ENCODE data around the gene CAPN13. TPM values are rescaled to one million over a fixed set of nuclear protein-coding genes. Genes with fewer than 3 reads are reported as not detected.

CAPN13 gene
- total and polyA plus RNA-seq, 10 of the 15 experiments (the other 5 are each of a cell fraction or from before 2014, with no cell fraction given), result 0.03 to 0.10 (median 0.06) TPM; not detected in 7

DNA sequence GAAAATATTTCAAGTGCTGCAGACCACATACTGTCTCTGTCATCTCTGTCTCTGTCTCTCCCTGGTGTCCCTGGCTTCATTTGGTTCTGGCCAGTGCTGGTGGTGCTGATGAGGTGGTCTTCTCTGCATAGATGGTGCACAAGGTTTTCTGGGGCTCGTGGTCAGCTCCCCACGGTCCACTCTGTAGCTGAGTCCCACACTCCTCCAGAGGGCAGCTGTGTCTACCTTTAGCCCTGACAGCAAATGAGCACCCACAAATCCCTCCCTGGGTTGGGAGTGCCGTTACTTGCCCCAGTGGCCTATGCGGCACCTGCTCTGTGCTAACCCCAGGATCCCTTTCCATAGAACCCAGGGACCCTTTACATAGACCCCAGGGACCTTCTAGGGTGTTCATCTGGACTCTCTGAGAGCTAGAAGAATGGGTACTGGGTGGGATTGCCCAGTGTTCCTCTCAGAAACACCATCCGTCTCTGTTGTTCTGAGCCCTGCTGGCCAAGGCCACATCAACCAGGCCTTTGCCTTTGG lies 129.3 kb downstream of the CAPN13 start:
- ChIA-PET SMC1A (ENCODE audit: uncharacterized antibody, unreplicated experiment) (interaction anchor here (0.6 kb wide), 1 partner anchor 1445 kb away, joined by 3 read pairs; no protein-coding TSS in a partner anchor), POLR2A (no interaction called here), RAD21 (ENCODE audit: unreplicated experiment) (no interaction called here), CTCF (interaction anchor here (0.9 kb wide), 1 partner anchor 33 kb away, joined by 3 read pairs; no protein-coding TSS in a partner anchor)
- in situ Hi-C loops (cut with MboI), result no loop called here
- no peak overlapping the region for H2AFZ ChIP-seq (ENCODE audit: control insufficient read depth, low read depth, low read length)
- no peak for DNase-seq (ENCODE audit: low read depth, low spot score)
- H3K27me3 ChIP-seq (replicated peaks in 1 of 2; ENCODE audit: control insufficient read depth in 2 of 2, insufficient read depth in 2 of 2, low read length in 1 of 2), result no peaks in the 10 kb centered on the region
- H3K4me2 ChIP-seq (ENCODE audit: control insufficient read depth, insufficient read depth), result no peak overlapping the region
- H3K9me3 ChIP-seq (replicated peaks; ENCODE audit: control insufficient read depth, insufficient read depth, low read length), result no peaks in the 10 kb centered on the region
- BruUV-seq (replicated peaks), result no TSS peak
- ATAC-seq, result no peak
- H3K4me3 ChIP-seq, result no peak overlapping the region
- no peaks in the 10 kb centered on the region for H4K20me1 ChIP-seq (ENCODE audit: control insufficient read depth, insufficient read depth)
- no peaks in the 10 kb centered on the region for H3K4me1 ChIP-seq (ENCODE audit: control insufficient read depth, insufficient read depth, low read length)
- 31% methylated on average over 5 of the region's 5 CpGs for WGBS (ENCODE audit: insufficient coverage, insufficient replicate concordance, low lambda C conversion rate, missing lambda C conversion rate)
- intact Hi-C loops (cut with micrococcal nuclease; ENCODE audit: unreplicated experiment), result no loop called here
- FAIRE-seq, result no peak
- H3K36me3 ChIP-seq (ENCODE audit: control insufficient read depth in 2 of 2, insufficient read depth in 2 of 2, low read length in 1 of 2), result no peaks in the 10 kb centered on the region
- H3K27ac ChIP-seq (ENCODE audit: control insufficient read depth, insufficient read depth), result no peak overlapping the region
- TF ChIP-seq, protein P1, sequence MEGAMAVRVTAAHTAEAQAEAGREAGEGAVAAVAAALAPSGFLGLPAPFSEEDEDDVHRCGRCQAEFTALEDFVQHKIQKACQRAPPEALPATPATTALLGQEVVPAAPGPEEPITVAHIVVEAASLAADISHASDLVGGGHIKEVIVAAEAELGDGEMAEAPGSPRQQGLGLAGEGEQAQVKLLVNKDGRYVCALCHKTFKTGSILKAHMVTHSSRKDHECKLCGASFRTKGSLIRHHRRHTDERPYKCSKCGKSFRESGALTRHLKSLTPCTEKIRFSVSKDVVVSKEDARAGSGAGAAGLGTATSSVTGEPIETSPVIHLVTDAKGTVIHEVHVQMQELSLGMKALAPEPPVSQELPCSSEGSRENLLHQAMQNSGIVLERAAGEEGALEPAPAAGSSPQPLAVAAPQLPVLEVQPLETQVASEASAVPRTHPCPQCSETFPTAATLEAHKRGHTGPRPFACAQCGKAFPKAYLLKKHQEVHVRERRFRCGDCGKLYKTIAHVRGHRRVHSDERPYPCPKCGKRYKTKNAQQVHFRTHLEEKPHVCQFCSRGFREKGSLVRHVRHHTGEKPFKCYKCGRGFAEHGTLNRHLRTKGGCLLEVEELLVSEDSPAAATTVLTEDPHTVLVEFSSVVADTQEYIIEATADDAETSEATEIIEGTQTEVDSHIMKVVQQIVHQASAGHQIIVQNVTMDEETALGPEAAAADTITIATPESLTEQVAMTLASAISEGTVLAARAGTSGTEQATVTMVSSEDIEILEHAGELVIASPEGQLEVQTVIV (IDR thresholded peaks at IDR 0.05; ENCODE audit: borderline replicate concordance, partially characterized antibody), result no peak
- TF ChIP-seq ZBED1 (IDR thresholded peaks at IDR 0.05; ENCODE audit: borderline replicate concordance), result no peak
- H3K9ac ChIP-seq (ENCODE audit: control insufficient read depth, insufficient read depth, low read length), result no peak overlapping the region
- no peaks in the 10 kb centered on the region for H3K79me2 ChIP-seq (ENCODE audit: control insufficient read depth, insufficient read depth, low read length)

DNA sequence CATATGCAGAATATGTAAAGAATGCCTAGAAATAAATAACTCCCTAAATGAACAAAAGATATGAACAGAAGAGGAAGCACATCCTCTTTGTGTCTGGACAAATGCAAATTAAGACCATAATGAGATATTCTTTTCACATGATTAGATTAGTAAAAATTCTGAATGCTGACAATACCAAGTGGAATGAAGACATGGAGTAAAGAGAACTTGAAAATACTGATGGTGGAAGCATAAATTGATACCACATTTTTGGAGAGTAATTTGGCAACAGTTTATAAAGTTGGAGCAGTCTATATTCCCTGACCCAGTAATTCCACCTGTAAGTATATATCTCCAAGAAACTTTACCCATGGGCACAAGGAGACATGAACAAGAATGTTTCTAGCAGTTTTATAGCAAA lies 130.0 kb downstream of the CAPN13 start:
- Histone ChIP-seq H3K9me3 (replicated peaks; ENCODE audit: control insufficient read depth, insufficient read depth, low read length) (no peaks in the 10 kb centered on the region), H3K4me1 (ENCODE audit: control insufficient read depth, insufficient read depth, low read length) (no peaks in the 10 kb centered on the region), H3K36me3 (ENCODE audit: control insufficient read depth in 2 of 2, insufficient read depth in 2 of 2, low read length in 1 of 2) (no peaks in the 10 kb centered on the region), H3K4me2 (ENCODE audit: control insufficient read depth, insufficient read depth) (no peak overlapping the region), H3K27ac (ENCODE audit: control insufficient read depth, insufficient read depth) (no peak overlapping the region), H2AFZ (ENCODE audit: control insufficient read depth, low read depth, low read length) (no peak overlapping the region), H3K9ac (ENCODE audit: control insufficient read depth, insufficient read depth, low read length) (no peak overlapping the region), H3K4me3 (no peak overlapping the region), H4K20me1 (ENCODE audit: control insufficient read depth, insufficient read depth) (no peaks in the 10 kb centered on the region), H3K79me2 (ENCODE audit: control insufficient read depth, insufficient read depth, low read length) (no peaks in the 10 kb centered on the region), H3K27me3 (replicated peaks in 1 of 2; ENCODE audit: control insufficient read depth in 2 of 2, insufficient read depth in 2 of 2, low read length in 1 of 2) (no peaks in the 10 kb centered on the region)
- ChIA-PET CTCF (interaction anchor here (0.9 kb wide), 1 partner anchor 34 kb away, joined by 3 read pairs; no protein-coding TSS in a partner anchor), RAD21 (ENCODE audit: unreplicated experiment) (no interaction called here), POLR2A (no interaction called here), SMC1A (ENCODE audit: uncharacterized antibody, unreplicated experiment) (no interaction called here)
- DNase-seq (ENCODE audit: low read depth, low spot score) (no peak), FAIRE-seq (no peak), ATAC-seq (no peak)
- TF ChIP-seq, protein P2, sequence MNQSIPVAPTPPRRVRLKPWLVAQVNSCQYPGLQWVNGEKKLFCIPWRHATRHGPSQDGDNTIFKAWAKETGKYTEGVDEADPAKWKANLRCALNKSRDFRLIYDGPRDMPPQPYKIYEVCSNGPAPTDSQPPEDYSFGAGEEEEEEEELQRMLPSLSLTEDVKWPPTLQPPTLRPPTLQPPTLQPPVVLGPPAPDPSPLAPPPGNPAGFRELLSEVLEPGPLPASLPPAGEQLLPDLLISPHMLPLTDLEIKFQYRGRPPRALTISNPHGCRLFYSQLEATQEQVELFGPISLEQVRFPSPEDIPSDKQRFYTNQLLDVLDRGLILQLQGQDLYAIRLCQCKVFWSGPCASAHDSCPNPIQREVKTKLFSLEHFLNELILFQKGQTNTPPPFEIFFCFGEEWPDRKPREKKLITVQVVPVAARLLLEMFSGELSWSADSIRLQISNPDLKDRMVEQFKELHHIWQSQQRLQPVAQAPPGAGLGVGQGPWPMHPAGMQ (IDR thresholded peaks at IDR 0.05; ENCODE audit: borderline replicate concordance), result no peak
- TF ChIP-seq CHD1 (IDR thresholded peaks at IDR 0.05; ENCODE audit: low read depth, low read length) (no peak), RELA (IDR thresholded peaks at IDR 0.05; ENCODE audit: borderline replicate concordance, partially characterized antibody) (no peak), STAT1 (conservative IDR thresholded peaks at IDR 0.05) (no peak), GABPA (IDR thresholded peaks at IDR 0.05; ENCODE audit: low read depth) (no peak), LARP7 (IDR thresholded peaks at IDR 0.05) (no peak)
- TF ChIP-seq, protein P1 (IDR thresholded peaks at IDR 0.05; ENCODE audit: borderline replicate concordance, partially characterized antibody), result no peak
- in situ Hi-C loops (cut with MboI) (no loop called here), intact Hi-C loops (cut with micrococcal nuclease; ENCODE audit: unreplicated experiment) (no loop called here)
- BruUV-seq (replicated peaks), result no TSS peak

All from GM12878 (cell line).